ENCODE measurements around the gene CEP78. TPM values are rescaled to one million over a fixed set of nuclear protein-coding genes. Genes with fewer than 3 reads are reported as not detected.

CEP78 gene
- 5.7 and 9.1 TPM in 2 replicates for total RNA-seq

GRCh38 chr9:78235762-78236550, at the start of gene CEP78:
Gene CEP78 (plus strand): TSS chr9:78236075. CDS start chr9:78236351, 276 bp downstream.

GRCh38 chr9:78296893-78297671, 61.2 kb downstream of the CEP78 start, which contains the start of gene PSAT1:
Gene PSAT1 (plus strand): TSS chr9:78297125. CDS start chr9:78297211, 86 bp downstream.

Other genes starting within 250 kb of the CEP78 start
- 16.3 and 23.6 TPM in 2 replicates for gene GNAQ, start 204.3 kb upstream of the CEP78 start, total RNA-seq
- 184 and 218 TPM in 2 replicates for gene PSAT1, start 61.0 kb downstream of the CEP78 start, total RNA-seq

Measured in pericardium fibroblast (primary cell).